Colonic mucosa (tissue), 4 donors: Measurements from ENCODE around the gene GZMH. TPM values are rescaled to one million over a fixed set of nuclear protein-coding genes. Genes with fewer than 3 reads are reported as not detected.
"Not testable (repeated sequence)": the region's sequence is repeated elsewhere in the genome, so short reads cannot be mapped to it uniquely, and the experiment has no call there.

ENCODE experiments used
- DNase-seq: peaks from one replicate; pipeline ENCODE4 v3.0.0-alpha.2; 2020
- H3K27ac ChIP-seq: fragments of 200-600 bp; one replicate; pipeline ENCODE4 v1.8.0; 2021
- H3K27me3 ChIP-seq: fragments of 200-600 bp; one replicate; pipeline ENCODE4 v1.8.0; 2021
- H3K36me3 ChIP-seq: fragments of 200-600 bp; one replicate; pipeline ENCODE4 v1.8.0; 2021
- H3K4me1 ChIP-seq: fragments of 200-600 bp; one replicate; pipeline ENCODE4 v1.8.0; 2021; ENCODE audit warnings: mild to moderate bottlenecking
- H3K4me3 ChIP-seq: fragments of 200-600 bp; one replicate; pipeline ENCODE4 v1.8.0; 2021
- H3K9ac ChIP-seq, 2 donors: one replicate each; pipeline ENCODE4 v1.7.0; 2013; ENCODE audit warnings: control low read depth in 2 of 2, low read depth in 2 of 2, low read length in 2 of 2
- H3K9me3 ChIP-seq: fragments of 200-600 bp; one replicate; pipeline ENCODE4 v1.8.0; 2021
- CTCF ChIP-seq: fragments of 200-600 bp; IDR thresholded peaks from one replicate; pipeline ENCODE4 v1.8.0; 2022; ENCODE audit warnings: antibody characterized with exemption, mild to moderate bottlenecking
- intact Hi-C: fragments of 100-400 bp; cut with DNase I; formaldehyde crosslinking; loops from one replicate; pipeline ENCODE4 v1.14.1; 2022
- total RNA-seq, 2 donors: library from RNA; stranded (reverse); fragmentation: NEBNext Ultra II Directional in 1 of 2; extraction: Animal tissue kit (Norgen Biotek cat#: 25700) in 1 of 2; gene quantifications; one replicate each; pipeline ENCODE4 v1.2.1, GENCODE V29; 2021
- donor health status: healthy.
- donor health status: DM: no; HTN: no; CAD: no.
- donor health status: DM: no; HTN: no; CAD: no.

The GZMH gene
- under 1 TPM; 0.53 to 0.59 TPM for total RNA-seq

- DNase-seq = no peak
These were observed at the start of gene GZMH for GRCh38 chr14:24609655-24610344. Gene GZMH (minus strand): TSS chr14:24609685. CDS start chr14:24609613, 72 bp downstream.

GRCh38 chr14:24648361-24648760, 38.9 kb upstream of the GZMH start:
- H3K9ac ChIP-seq, DNase-seq, H3K9me3 ChIP-seq, intact Hi-C loops, H3K27me3 ChIP-seq, H3K4me1 ChIP-seq, H3K27ac ChIP-seq, H3K36me3 ChIP-seq, H3K4me3 ChIP-seq: not testable (repeated sequence)

More at GRCh38 chr14:24609655-24610344, at the start of gene GZMH:
- no peaks in the 10 kb centered on the region for H3K36me3 ChIP-seq
- no peak within 1 kb of the TSS for H3K4me3 ChIP-seq
- no peaks in the 10 kb centered on the region for H3K4me1 ChIP-seq
- intact Hi-C loops = no loop called here
- no peak within 1 kb of the TSS for H3K9ac ChIP-seq
- H3K27me3 ChIP-seq = no peaks in the 10 kb centered on the region
- TF ChIP-seq CTCF = no peak
- H3K27ac ChIP-seq = no peak within 1 kb of the TSS
- H3K9me3 ChIP-seq = no peaks in the 10 kb centered on the region

GRCh38 chr14:24639905-24640304, 30.4 kb upstream of the GZMH start:
- no peak overlapping the region for H3K4me3 ChIP-seq
- no peak overlapping the region for H3K27ac ChIP-seq
- H3K4me1 ChIP-seq = no peaks in the 10 kb centered on the region
- no peaks in the 10 kb centered on the region for H3K36me3 ChIP-seq
- no peak for TF ChIP-seq CTCF
- H3K9me3 ChIP-seq = no peaks in the 10 kb centered on the region
- intact Hi-C loops = no loop called here
- DNase-seq = no peak
- H3K27me3 ChIP-seq = no peaks in the 10 kb centered on the region
- H3K9ac ChIP-seq = no peak overlapping the region

- intact Hi-C loops = no loop called here
- Histone ChIP-seq H3K4me1 (no peaks in the 10 kb centered on the region), H3K27ac (no peak overlapping the region), H3K9ac (no peak overlapping the region), H3K9me3 (no peaks in the 10 kb centered on the region), H3K4me3 (no peak overlapping the region), H3K36me3 (no peaks in the 10 kb centered on the region), H3K27me3 (no peaks in the 10 kb centered on the region)
- TF ChIP-seq CTCF = no peak
- no peak for DNase-seq
These were observed 29.8 kb upstream of the GZMH start for GRCh38 chr14:24639270-24639669.

- Histone ChIP-seq H3K9ac (no peak within 1 kb of the TSS), H3K9me3 (no peaks in the 10 kb centered on the region), H3K27me3 (no peaks in the 10 kb centered on the region), H3K4me1 (no peaks in the 10 kb centered on the region), H3K4me3 (no peak within 1 kb of the TSS), H3K36me3 (no peaks in the 10 kb centered on the region), H3K27ac (no peak within 1 kb of the TSS)
- no peak for DNase-seq
- intact Hi-C loops = no loop called here
- TF ChIP-seq CTCF = no peak
These were observed 24.7 kb upstream of the GZMH start, which contains the start of gene GZMB for GRCh38 chr14:24634158-24634557. Gene GZMB (minus strand): TSS chr14:24634190. CDS start chr14:24634160, 30 bp downstream.

GRCh38 chr14:24633353-24633752, 23.9 kb upstream of the GZMH start:
- no peak overlapping the region for H3K4me3 ChIP-seq
- intact Hi-C loops = no loop called here
- H3K27ac ChIP-seq = no peak overlapping the region
- DNase-seq = no peak
- H3K36me3 ChIP-seq = no peaks in the 10 kb centered on the region
- no peaks in the 10 kb centered on the region for H3K4me1 ChIP-seq
- TF ChIP-seq CTCF = no peak
- H3K9me3 ChIP-seq = no peaks in the 10 kb centered on the region
- no peak overlapping the region for H3K9ac ChIP-seq
- H3K27me3 ChIP-seq = no peaks in the 10 kb centered on the region
